Activated naive CD8-positive, alpha-beta T cell (primary cell): ENCODE data around the gene TNFRSF6B.

Experiments used
- H3K27ac Mint-ChIP-seq: one replicate; pipeline ENCODE4 v1.8.0; 2021; ENCODE audit warnings: mixed read lengths
- H3K27me3 Mint-ChIP-seq: one replicate; pipeline ENCODE4 v1.8.0; 2021; ENCODE audit warnings: mixed read lengths
- H3K36me3 Mint-ChIP-seq: one replicate; pipeline ENCODE4 v1.8.0; 2021; ENCODE audit warnings: mixed read lengths
- H3K4me1 Mint-ChIP-seq: one replicate; pipeline ENCODE4 v1.8.0; 2021; ENCODE audit warnings: low read depth, mixed read lengths
- H3K4me3 Mint-ChIP-seq: one replicate; pipeline ENCODE4 v1.8.0; 2021; ENCODE audit warnings: mild to moderate bottlenecking, mixed read lengths
- H3K9me3 Mint-ChIP-seq: one replicate; pipeline ENCODE4 v1.8.0; 2021; ENCODE audit warnings: low read depth, mixed read lengths

Gene TNFRSF6B

GRCh38 chr20:63687419-63688178, 8.9 kb upstream of the TNFRSF6B start:
- no peak overlapping the region for H3K27ac Mint-ChIP-seq
- no peaks in the 10 kb centered on the region for H3K27me3 Mint-ChIP-seq
- H3K4me1 Mint-ChIP-seq: peaks cover 4% of the 10 kb centered on the region
- H3K36me3 Mint-ChIP-seq: no peaks in the 10 kb centered on the region
- H3K9me3 Mint-ChIP-seq: no peaks in the 10 kb centered on the region
- no peak overlapping the region for H3K4me3 Mint-ChIP-seq

- Mint-ChIP-seq H3K36me3 (no peaks in the 10 kb centered on the region), H3K27me3 (no peaks in the 10 kb centered on the region), H3K27ac (no peak overlapping the region)
These were observed 8.0 kb upstream of the TNFRSF6B start for GRCh38 chr20:63688228-63689045.

GRCh38 chr20:63689046-63690002, 7.1 kb upstream of the TNFRSF6B start:
- Mint-ChIP-seq H3K4me1 (peaks cover 7% of the 10 kb centered on the region), H3K4me3 (no peak overlapping the region), H3K36me3 (no peaks in the 10 kb centered on the region), H3K27ac (no peak overlapping the region), H3K27me3 (no peaks in the 10 kb centered on the region), H3K9me3 (no peaks in the 10 kb centered on the region)

More at GRCh38 chr20:63688228-63689045, 8.0 kb upstream of the TNFRSF6B start:
- Mint-ChIP-seq H3K4me3 (no peak overlapping the region), H3K4me1 (peaks cover 4% of the 10 kb centered on the region), H3K9me3 (no peaks in the 10 kb centered on the region)

- H3K4me3 Mint-ChIP-seq: no peak overlapping the region
- no peaks in the 10 kb centered on the region for H3K36me3 Mint-ChIP-seq
- H3K9me3 Mint-ChIP-seq: no peaks in the 10 kb centered on the region
- no peak overlapping the region for H3K27ac Mint-ChIP-seq
- H3K4me1 Mint-ChIP-seq: peaks cover 7% of the 10 kb centered on the region
- no peaks in the 10 kb centered on the region for H3K27me3 Mint-ChIP-seq
These were observed 6.2 kb upstream of the TNFRSF6B start for GRCh38 chr20:63690003-63690897.

- Mint-ChIP-seq H3K36me3 (no peaks in the 10 kb centered on the region), H3K27ac (no peak overlapping the region), H3K4me1 (peaks cover 11% of the 10 kb centered on the region), H3K27me3 (no peaks in the 10 kb centered on the region), H3K4me3 (no peak overlapping the region), H3K9me3 (no peaks in the 10 kb centered on the region)
These were observed 5.3 kb upstream of the TNFRSF6B start for GRCh38 chr20:63690898-63691710.

- Mint-ChIP-seq H3K27me3 (no peaks in the 10 kb centered on the region), H3K9me3 (no peaks in the 10 kb centered on the region), H3K36me3 (no peaks in the 10 kb centered on the region), H3K4me3 (no peak overlapping the region), H3K4me1 (peaks cover 11% of the 10 kb centered on the region), H3K27ac (no peak overlapping the region)
These were observed 4.6 kb upstream of the TNFRSF6B start for GRCh38 chr20:63691711-63692435.

- no peaks in the 10 kb centered on the region for H3K36me3 Mint-ChIP-seq
- peaks cover 15% of the 10 kb centered on the region for H3K4me1 Mint-ChIP-seq
- H3K9me3 Mint-ChIP-seq: no peaks in the 10 kb centered on the region
- H3K27me3 Mint-ChIP-seq: no peaks in the 10 kb centered on the region
- H3K4me3 Mint-ChIP-seq: no peak overlapping the region
- H3K27ac Mint-ChIP-seq: no peak overlapping the region
These were observed 3.9 kb upstream of the TNFRSF6B start for GRCh38 chr20:63692436-63693082.

GRCh38 chr20:63693083-63693732, 3.2 kb upstream of the TNFRSF6B start:
- Mint-ChIP-seq H3K27me3 (no peaks in the 10 kb centered on the region), H3K4me3 (no peak overlapping the region), H3K9me3 (no peaks in the 10 kb centered on the region), H3K4me1 (peaks cover 15% of the 10 kb centered on the region), H3K27ac (no peak overlapping the region), H3K36me3 (no peaks in the 10 kb centered on the region)

- Mint-ChIP-seq H3K27me3 (no peaks in the 10 kb centered on the region), H3K4me1 (peaks cover 15% of the 10 kb centered on the region), H3K36me3 (no peaks in the 10 kb centered on the region), H3K9me3 (no peaks in the 10 kb centered on the region), H3K4me3 (no peak overlapping the region), H3K27ac (peak overlapping the region; percentile 46)
These were observed 2.5 kb upstream of the TNFRSF6B start for GRCh38 chr20:63693733-63694583.

- no peak overlapping the region for H3K4me3 Mint-ChIP-seq
- no peaks in the 10 kb centered on the region for H3K36me3 Mint-ChIP-seq
- H3K9me3 Mint-ChIP-seq: no peaks in the 10 kb centered on the region
- H3K27me3 Mint-ChIP-seq: no peaks in the 10 kb centered on the region
- H3K4me1 Mint-ChIP-seq: peaks cover 18% of the 10 kb centered on the region
- H3K27ac Mint-ChIP-seq: no peak overlapping the region
These were observed 1.6 kb upstream of the TNFRSF6B start for GRCh38 chr20:63694584-63695423.
